GM18951 (cell line): ENCODE data around the gene C19orf38.

Experiments used
- POLR2A ChIP-seq: IDR thresholded peaks from 4 replicates; pipeline ENCODE4 v1.6.1; 2011; ENCODE audit warnings: mild to moderate bottlenecking; ENCODE audit not compliant: insufficient read length, insufficient read depth; ENCODE audit errors: extremely low read depth
- in situ Hi-C: fragments of 300-500 bp; cut with MboI; formaldehyde crosslinking; loops from one replicate; pipeline ENCODE4 v1.12.0; 2022; ENCODE audit warnings: low sequenced_read_pairs, mixed read lengths, inconsistent platforms; ENCODE audit not compliant: unreplicated experiment

C19orf38 gene

GRCh38 chr19:10881403-10882107 is 33.3 kb downstream of the C19orf38 start:
- in situ Hi-C loops: no loop called here
- no peak for TF ChIP-seq POLR2A

GRCh38 chr19:10882108-10882457 is 33.9 kb downstream of the C19orf38 start:
- no peak for TF ChIP-seq POLR2A
- in situ Hi-C loops: no loop called here

GRCh38 chr19:10884274-10884673 is 36.1 kb downstream of the C19orf38 start:
- no peak for TF ChIP-seq POLR2A

DNA sequence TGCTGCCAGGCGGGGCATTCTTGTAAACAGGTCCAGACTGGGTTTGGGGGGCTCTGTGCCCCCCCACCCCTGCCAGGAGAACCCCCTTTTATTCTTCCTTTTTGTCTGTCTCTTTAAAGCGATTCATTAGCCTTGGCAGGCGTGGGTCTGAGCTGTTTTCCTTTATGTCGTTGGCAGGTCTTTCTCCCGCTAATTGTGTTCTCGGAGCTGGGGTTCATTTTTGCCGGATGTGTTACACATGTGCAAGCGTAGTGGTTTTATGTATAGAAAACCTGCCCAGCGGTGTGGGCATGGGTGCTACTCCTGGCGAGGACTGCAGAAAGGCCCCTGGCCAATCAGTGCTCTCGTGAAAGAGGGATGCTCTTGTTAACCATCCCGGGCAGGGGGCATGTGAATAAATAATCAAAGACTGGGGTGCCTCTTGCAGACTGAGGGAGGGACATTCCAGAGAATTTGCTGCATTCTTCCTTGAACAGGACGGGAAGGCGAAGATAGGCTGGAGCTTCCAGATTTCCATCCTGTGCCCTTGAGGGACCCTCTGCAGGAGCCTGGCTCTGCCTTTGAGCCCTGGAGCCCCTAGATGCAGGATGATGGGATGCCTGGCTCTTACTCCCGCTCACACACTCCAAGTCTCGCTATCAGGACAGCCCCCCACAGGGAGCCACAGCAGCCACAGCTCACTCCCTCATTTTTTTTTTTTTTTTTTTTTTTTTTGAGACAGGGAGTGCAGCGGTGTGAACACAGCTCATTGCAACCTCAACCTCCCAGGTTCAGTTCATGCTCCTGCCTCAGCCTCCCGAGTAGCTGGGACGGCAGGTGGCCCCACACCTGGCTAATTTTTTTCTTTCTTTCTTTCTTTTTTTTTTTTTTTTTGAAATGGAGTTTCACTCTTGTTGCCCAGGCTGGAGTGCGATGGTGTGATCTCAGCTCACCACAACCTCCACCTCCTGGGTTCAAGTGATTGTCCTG is 37.3 kb downstream of the C19orf38 start:
- no peak for TF ChIP-seq POLR2A
- in situ Hi-C loops: no loop called here

More at GRCh38 chr19:10884274-10884673, 36.1 kb downstream of the C19orf38 start:
- in situ Hi-C loops: no loop called here

GRCh38 chr19:10887616-10888367 is 39.6 kb downstream of the C19orf38 start:
- in situ Hi-C loops: no loop called here
- no peak for TF ChIP-seq POLR2A

- in situ Hi-C loops: no loop called here
- no peak for TF ChIP-seq POLR2A
These were observed 40.2 kb downstream of the C19orf38 start for GRCh38 chr19:10888421-10888866.

GRCh38 chr19:10889880-10890279 is 41.7 kb downstream of the C19orf38 start:
- in situ Hi-C loops: no loop called here
- no peak for TF ChIP-seq POLR2A

GRCh38 chr19:10891405-10892086 is 43.3 kb downstream of the C19orf38 start:
- in situ Hi-C loops: no loop called here
- TF ChIP-seq POLR2A: no peak

GRCh38 chr19:10892256-10892655 is 44.0 kb downstream of the C19orf38 start:
- no peak for TF ChIP-seq POLR2A
- in situ Hi-C loops: no loop called here

DNA sequence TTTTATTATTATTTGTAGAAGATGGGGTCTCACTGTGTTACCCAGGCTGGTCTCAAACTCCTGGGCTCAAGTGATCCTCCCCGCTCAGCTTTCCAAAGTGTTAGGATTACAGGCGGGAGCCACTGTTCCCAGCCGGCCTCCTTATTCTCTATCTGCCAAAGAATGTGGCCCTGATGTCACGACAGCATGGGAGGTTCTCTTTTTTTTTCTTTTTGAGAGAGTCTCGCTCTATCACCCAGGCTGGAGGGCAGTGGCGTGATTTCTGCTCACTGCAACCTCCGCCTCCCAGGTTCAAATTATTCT is 46.6 kb downstream of the C19orf38 start:
- in situ Hi-C loops: no loop called here
- TF ChIP-seq POLR2A: no peak

DNA sequence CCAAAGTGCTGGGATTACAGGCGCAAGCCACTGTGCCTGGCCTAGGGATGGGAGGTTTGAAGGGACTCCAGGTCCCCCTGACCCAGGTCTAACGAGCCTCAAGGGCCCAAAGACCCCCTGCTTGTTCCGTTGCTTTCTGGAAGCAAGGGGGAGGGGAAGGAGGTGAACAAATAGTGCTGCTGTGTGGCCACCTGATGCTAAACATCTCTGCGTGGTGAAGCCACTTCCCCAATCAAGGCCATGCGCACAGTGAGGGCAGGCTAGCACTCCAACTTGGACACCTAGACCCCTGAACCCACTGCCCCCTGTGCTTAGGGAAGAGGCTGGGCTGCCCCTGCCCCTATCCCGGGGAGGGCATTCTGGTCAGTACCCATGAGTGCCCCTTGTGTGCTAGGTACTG is 47.1 kb downstream of the C19orf38 start:
- TF ChIP-seq POLR2A: no peak

DNA sequence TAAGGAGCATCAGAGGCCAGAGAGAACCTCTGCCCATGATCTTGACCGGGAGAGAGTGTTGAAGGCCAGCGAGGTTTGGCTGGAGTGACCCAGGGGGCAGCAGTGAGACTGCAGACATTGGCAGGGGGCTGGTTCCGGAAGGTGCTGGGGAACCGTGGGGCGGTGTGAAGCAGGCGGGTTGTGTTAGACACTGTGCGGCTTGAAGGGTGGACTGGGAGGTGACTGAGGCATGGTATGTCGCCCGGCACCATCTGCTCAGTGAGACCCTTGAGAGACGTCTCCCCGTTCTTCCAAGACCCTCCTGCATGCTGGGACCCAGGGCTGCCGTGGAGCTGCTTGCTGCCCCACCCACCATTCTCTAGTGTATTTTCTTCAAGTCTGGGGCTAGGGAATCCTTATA is 47.7 kb downstream of the C19orf38 start:
- in situ Hi-C loops: no loop called here
- no peak for TF ChIP-seq POLR2A

More for the DNA sequence above, 47.1 kb downstream of the C19orf38 start:
- in situ Hi-C loops: no loop called here
